Activated CD4-positive, alpha-beta T cell treated with anti-CD3 and anti-CD28 coated beads, Interleukin-2, amount 50 U/mL, for 16 hours (primary cell): ENCODE results near the gene CMTR2.
A peak's percentile ranks its signal among the peaks of the same experiment; 100 is the strongest.
"Not testable (repeated sequence)": the region's sequence is repeated elsewhere in the genome, so short reads cannot be mapped to it uniquely, and the experiment has no call there.

Source experiments
- DNase-seq: peaks from one replicate; pipeline ENCODE4 v3.0.0-alpha.2; 2020

Gene CMTR2

GRCh38 chr16:71288890-71289731, at the start of gene CMTR2:
Gene CMTR2, minus strand, starts transcription at chr16:71289402. Its CDS starts 3,482 bp downstream, at chr16:71285920.
- DNase-seq = peak; percentile 94

DNA sequence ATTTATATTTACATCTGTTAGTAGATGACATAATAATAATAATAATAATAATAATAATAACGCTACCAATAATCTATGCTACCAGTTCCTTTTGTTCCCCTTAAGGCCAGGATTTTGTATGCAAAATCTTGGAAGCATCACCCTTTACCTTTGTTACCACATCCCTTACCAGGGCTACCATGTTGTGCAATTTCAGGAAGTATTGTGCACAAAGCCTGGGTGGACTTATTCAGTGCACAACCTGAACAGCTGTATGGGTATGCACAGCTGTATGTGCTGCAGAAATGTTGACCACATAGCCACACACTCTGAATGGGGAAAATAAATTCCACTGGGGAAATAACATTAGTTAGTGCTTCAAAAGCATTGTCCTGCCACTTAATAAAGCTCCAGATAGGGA, 49.4 kb upstream of the CMTR2 start:
- DNase-seq = no peak

DNA sequence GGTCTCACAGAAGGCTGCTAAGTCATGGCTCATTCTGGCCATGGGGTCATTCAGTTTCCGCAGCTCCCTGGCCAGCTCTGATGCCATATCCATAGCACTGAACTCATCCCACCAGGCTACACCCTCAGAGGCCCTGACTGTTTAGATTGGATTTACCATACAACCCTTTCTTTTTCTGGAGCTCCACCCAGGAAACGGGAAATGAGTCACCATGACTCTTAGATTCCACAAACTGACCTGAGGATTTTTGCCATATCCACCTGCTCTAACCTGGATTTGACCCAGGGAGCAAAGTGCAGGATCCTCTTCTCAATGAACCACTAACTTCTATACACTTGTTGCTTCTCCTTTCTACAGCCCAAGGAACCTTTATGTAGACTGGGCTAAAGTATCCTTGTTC, 49.0 kb upstream of the CMTR2 start:
- DNase-seq = no peak

- no peak for DNase-seq
Measured at GRCh38 chr16:71337631-71338030, 48.4 kb upstream of the CMTR2 start.

GRCh38 chr16:71328151-71328550, 38.9 kb upstream of the CMTR2 start:
- no peak for DNase-seq

- no peak for DNase-seq
Measured at GRCh38 chr16:71327720-71328119, 38.5 kb upstream of the CMTR2 start.

DNA sequence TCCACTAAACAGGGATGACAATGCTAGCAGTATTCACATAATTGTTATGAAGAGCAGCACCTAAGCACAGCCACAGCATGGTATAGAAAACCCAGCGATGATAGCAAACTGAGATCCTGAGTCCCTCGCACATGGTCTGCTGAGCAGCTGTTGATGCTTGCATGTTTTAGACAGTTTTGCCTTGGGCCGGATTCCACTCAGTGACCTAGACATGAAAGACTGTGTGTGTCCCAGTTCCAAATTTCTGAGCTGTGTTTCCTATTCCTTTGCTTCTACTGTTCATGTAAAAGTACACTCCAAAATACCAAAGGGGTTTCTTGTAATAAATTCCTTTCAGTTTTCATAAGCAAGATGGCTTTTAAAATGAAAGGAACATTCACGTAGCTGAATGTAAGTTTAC, 30.8 kb upstream of the CMTR2 start:
- no peak for DNase-seq

DNA sequence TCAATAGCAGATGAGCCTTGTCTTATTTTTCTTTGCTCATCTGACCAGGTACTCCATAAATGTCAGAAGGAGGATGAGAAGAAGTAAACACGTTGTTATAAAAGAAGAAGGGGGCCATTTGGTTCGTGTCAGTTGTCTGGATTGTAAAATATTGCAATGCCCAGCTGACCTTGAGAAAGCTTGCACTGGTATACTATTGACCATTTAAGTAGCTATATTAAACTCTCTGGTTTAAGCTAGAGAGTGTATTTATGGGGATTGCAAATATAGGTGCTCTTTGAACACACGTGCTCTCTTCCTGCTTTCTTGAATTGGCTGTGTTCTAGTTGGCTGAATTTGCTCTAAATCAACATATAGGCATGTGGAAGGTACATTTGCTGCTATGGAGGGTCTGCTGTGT, 26.1 kb upstream of the CMTR2 start:
- no peak for DNase-seq

DNA sequence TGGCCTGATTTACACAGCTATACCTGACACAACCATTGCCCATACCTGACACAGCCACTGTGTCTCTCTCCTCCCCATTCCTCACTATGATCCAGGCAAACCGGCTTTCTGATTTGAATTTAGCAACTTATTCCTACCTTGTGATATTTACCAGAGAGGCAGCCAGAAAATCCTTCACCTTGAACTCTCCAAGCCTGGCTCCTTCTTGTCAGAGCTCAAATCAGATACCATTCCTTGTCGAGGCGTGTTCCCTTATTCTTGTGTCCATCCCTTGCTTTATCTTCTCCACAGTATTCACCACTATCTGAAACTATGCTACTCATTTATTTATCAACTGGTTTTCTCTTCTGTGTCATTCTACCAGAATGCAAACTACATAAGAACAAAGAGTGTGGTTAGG, 24.4 kb upstream of the CMTR2 start:
- DNase-seq = not testable (repeated sequence)

DNA sequence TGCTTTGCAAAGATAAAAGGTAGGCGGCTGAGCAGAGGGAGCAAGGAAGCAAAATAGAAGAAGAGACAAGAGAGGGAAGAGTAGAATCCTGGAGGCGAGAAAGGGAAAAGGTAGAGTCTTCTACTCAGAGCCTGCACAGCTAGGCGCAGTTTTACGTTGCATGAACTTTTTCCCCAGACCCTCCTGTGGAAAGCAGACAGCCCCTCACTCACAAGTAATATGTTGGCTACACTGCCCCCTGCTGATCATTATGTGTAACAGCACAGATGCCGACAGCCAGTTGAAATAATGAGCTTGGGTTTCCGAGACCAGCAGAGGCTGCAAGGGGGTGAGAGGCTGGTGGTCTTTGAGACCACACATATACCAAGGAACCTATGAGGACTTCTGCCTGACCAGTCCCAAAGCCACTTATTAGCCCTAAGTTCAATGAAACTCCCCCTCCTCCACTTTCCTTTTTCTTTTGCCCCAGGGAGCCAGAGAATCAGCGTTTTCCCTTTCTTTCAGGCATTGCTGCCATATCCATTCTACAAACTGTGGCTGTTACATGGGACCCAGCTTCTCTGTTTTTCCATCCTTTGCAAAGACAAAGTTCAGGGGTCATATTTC, 22.5 kb upstream of the CMTR2 start:
- peak; percentile 28 for DNase-seq

GRCh38 chr16:71303938-71304337, 14.7 kb upstream of the CMTR2 start:
- DNase-seq = no peak

DNA sequence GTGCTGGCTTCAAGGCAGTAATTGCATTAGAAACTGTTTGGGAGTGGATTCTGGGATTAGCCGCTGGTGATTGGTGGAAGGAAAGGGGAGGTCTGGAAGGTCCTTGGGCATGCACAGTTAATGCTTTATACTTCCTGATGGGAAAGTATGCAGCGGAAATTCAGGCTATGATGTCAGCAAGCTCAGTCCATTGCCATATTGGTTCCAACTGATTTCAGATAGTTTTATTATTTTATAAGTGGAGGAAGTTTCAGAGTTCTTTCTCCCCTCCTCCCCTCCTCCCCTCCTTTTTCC, 8.1 kb upstream of the CMTR2 start:
- DNase-seq = no peak

DNA sequence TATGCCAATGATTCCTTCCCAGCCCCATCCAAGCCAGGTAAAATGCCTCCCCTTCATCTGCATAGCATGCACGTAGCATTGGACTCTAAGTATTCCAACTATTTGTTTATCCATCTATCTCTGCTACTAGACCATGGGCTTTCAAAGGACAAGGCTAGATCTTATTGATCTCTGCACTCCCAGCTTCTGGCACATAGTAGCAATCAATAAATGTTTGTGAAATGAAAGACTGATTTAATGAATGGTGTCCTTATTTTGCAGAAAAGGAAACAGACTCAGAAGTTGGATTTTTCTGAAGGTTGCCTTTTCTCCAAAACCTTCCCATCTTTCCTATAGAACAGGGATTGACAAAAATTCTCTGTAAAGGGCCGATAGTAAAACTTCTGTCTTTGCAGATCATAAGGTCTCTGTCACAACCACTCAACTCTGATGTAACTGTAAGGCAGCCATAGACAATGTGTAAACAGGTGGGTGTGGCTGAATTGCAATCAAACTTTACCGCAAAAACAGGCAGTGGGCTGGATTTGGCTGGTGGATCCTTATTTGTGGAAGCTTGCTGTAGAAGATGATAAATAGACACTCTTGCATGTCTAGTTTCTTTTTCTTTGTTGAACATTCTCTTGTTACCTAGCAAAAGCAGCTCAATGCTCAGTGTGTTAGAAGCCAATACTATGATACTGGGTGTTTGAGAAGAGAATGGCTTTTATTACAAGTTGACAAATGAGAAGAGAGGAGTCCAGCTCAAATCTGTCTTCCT, 7.6 kb upstream of the CMTR2 start:
- DNase-seq = no peak

DNA sequence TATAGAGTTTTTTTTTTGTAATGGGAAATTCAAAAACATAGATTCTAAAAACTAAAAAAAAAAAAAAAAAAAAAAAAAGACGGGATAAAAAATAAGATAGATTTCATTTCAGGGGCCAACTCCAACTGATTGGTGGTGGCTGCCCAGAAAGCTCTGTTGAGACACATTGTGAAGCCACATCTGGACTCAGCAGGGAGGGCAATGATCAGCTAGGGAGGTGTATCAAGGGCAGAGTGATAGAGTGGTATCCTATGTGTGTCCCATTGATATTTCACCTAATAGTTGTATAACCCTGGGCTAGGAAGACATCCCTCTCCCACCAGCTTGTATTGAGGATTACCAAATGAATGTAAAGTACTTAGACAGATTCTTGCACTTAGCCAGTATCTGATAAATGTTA, 6.7 kb upstream of the CMTR2 start:
- DNase-seq = no peak

DNA sequence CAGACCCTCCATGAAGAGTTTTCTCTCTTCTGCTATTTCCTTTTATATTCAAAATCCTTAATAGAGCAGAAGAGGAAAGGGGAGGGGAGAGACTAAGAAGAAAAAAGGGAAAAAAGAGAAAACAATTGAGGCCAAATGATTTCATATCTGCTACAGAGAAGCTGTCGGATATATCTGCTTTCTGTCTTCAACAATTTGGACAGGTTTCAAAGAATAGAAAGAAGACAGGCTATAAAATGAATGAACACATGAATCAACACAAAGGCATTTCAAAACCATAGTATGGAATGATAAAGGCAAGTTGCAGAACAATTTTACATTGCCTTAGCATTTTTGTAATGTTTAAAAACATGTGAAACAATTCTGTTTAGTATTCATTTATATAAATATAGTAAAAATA, 4.7 kb upstream of the CMTR2 start:
- no peak for DNase-seq

DNA sequence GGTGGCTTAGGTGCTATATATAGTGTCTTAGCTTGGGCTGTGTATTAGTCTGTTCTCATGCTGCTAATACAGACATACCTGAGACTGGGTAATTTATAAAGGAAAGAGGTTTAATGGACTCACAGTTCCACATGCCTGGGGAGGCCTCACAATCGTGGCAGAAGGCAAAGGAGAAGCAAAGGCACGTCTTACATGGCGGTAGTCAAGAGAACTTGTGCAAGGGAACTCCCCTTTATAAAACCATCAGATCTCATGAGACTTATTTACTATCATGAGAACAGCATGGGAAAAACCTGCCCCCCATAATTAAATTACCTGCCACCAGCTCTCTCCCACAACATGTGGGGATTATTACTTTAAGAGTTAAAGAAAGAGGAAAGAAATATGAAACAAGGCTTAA, 2.9 kb upstream of the CMTR2 start:
- DNase-seq = not testable (repeated sequence)

DNA sequence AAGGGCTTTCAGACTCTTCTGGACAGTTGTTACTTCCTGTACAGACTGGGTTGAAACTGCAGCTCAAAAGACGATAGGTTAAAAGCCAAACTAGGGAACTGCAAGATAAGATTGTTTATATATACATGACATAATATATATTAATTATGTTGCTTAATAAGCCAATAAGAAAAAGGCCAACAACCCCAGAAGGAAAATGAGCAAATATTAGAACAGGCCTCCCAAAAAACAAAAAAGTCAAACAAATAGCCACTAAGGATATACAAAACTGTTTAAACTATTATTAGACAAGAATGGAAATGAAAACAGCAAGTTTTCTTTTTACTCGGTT, 495 bp upstream of the CMTR2 start:
- DNase-seq = no peak

DNA sequence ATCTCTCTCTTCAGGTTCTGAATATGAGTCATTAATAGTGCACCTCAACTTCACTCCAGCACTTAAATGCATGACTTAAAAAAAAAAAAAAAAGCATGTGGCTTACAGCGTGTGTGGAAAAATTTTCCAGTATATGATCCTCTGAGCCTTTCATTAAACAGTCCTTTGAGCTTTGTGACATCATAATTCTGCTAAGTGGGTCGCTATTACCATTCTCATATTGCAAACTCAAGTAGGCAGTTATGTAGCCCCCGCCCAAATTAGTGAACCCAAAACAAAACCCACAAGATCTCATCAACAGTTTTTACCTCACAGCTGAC, 672 bp downstream of the CMTR2 start:
- DNase-seq = no peak

DNA sequence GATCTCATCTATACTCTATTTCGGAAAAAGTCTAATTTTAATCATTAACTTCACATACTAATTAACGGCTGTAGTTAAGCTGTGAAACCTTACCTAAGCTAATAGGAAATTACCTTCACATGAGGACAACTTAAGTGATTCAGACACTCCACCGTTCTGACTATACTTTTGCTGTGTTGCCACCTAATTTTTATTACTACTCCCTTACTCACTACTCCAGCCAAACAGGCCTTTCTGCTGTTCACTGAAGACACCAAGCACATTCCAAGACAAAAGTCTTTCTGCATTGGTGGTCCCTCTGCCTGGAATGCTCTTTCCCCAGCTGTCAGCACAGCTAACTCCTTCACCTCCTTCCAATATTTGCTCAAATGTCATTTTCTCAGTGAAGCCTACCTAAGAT, 1.3 kb downstream of the CMTR2 start:
- DNase-seq = no peak

- DNase-seq = no peak
Measured at GRCh38 chr16:71287454-71287853, 1.7 kb downstream of the CMTR2 start.

DNA sequence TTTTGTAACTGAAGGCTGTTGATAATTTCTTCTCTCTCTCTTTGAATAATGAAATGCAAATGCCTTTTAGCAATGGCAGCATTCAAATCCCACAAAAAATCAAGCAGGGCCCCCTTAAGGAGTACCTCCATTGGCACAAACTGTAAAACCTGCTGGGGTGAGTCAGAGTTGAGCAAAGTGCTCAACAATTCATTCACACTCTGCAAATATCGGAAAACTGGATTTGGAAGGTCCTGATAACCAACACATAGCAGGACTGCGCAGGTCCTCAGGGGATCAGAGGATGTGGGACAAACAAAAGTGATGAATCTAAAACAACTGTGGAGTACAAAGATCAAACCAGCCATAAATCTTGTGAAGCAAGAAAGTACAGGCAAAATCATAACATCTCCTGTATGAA, 5.6 kb downstream of the CMTR2 start:
- no peak for DNase-seq

DNA sequence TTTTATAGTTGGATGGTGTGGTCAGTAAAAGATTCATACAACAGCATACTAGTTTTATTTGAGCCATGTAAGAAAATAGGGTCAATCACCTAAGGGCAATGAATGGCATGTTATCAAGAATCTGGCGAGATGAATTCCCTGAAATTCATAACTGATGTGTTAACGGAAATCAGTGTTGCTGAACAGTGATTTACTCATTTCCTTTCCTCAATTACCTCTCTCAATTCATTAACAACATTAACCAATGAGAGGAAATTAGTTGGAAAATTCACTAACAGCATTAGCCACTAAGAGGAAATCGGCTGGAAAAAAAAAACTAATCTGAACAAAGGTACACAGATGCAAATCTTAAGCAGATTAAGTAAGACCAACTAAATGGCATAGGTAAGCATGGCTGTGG, 6.3 kb downstream of the CMTR2 start:
- DNase-seq = no peak

DNA sequence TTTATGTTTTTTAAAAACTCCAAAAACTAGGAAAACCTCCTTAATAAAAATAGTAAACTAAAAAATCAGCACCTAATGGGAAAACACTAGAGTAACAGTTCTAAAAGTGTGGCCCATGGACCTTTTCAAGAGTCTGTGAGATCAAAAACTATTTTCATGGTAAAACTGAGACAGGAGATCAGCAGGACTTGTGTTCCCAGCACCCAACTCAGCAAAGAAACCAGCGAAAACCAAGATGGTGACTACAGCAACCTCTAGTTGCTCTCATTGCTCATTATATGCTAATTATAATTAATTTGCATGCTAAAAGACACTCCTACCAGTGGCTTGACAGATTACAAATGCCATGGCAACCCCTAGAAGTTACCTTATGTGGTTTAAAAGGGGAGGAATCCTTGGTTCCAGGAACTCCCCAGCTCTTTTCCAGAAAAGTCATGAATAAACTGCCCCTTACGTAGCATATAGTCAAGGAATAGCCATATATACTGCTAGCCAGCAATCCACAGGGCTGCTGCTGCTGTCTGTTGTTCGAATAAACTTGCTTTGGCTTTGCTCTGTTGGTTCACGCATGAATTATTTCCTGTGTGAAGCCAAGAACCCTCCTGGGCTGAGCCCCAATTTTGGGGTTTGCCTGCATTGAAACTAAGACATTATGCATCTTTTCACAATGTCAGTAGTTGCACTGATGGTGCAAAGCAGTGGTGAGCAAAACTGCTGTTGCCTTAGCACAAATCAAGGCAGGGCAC, 12.4 kb downstream of the CMTR2 start:
- no peak for DNase-seq

DNA sequence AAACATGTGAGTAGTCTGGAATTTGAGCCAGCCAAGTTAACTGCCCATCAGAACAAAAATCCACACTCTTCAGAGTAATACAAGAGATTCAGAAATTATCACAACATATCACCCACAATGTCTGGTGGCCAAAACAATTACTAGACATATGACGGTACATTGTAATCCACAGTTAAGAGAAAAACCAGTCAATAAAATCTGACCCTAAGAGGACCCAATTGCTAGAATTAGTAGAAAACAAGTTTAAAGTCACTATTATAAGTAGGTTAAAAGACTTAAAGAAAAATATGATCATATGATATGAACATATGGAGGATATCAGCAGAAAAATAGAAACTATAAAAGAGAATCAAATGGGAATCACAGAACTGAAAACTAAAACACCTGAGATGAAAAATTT, 15.8 kb downstream of the CMTR2 start:
- no peak for DNase-seq
